Neural cell (in vitro differentiated cells): ENCODE results near the gene LRRC61. TPM values are rescaled to one million over a fixed set of nuclear protein-coding genes. Genes with fewer than 3 reads are reported as not detected.

Experiments used
- H2AFZ ChIP-seq: fragments of 200-600, 300-800 bp; sonication (generic), shearing (Covaris generic); 2 replicates; pipeline ENCODE4 v1.6.0; 2014; ENCODE audit warnings: low read depth, mild to moderate bottlenecking, antibody characterized with exemption, low read length, moderate library complexity
- H3F3A ChIP-seq: fragments of 200-600 bp; shearing (Covaris generic); 2 replicates; pipeline ENCODE4 v1.6.1; 2016; ENCODE audit warnings: mild to moderate bottlenecking, moderate library complexity, mixed read lengths, antibody characterized with exemption, low read length; ENCODE audit not compliant: insufficient read depth, poor library complexity, severe bottlenecking
- H3K27ac ChIP-seq: fragments of 200-600, 300-800 bp; sonication (generic), shearing (Covaris generic); 2 replicates; pipeline ENCODE4 v1.5.1; 2014; ENCODE audit warnings: mild to moderate bottlenecking, low read length, moderate library complexity
- H3K27me3 ChIP-seq: fragments of 300-800, 200-600 bp; sonication (generic), shearing (Covaris generic); 2 replicates; pipeline ENCODE4 v1.6.0; 2014; ENCODE audit warnings: mild to moderate bottlenecking, low read depth, low read length, moderate library complexity; ENCODE audit not compliant: insufficient read depth
- H3K36me3 ChIP-seq: fragments of 300-800, 200-600 bp; sonication (generic), shearing (Covaris generic); 2 replicates; pipeline ENCODE4 v1.5.1; 2014; ENCODE audit warnings: mild to moderate bottlenecking, antibody characterized with exemption, low read length, moderate library complexity; ENCODE audit not compliant: insufficient read depth
- H3K4me2 ChIP-seq: fragments of 300-800, 200-600 bp; sonication (generic), shearing (Covaris generic); 2 replicates; pipeline ENCODE4 v1.6.0; 2014; ENCODE audit warnings: mild to moderate bottlenecking, low read length
- H3K4me3 ChIP-seq: fragments of 300-800, 200-600 bp; sonication (generic), shearing (Covaris generic); 2 replicates; pipeline ENCODE4 v1.5.1; 2014; ENCODE audit warnings: mild to moderate bottlenecking, low read length, moderate library complexity
- H3K79me2 ChIP-seq: fragments of 200-600 bp; shearing (Covaris generic); replicated peaks from 2 replicates; pipeline ENCODE4 v1.6.0; 2014; ENCODE audit warnings: mild to moderate bottlenecking, low read length, moderate library complexity; ENCODE audit not compliant: insufficient read depth
- H3K9ac ChIP-seq: fragments of 300-800, 200-600 bp; sonication (generic), shearing (Covaris generic); 2 replicates; pipeline ENCODE4 v1.6.1; 2016; ENCODE audit warnings: mild to moderate bottlenecking, low read length, mixed read lengths
- H3K9me2 ChIP-seq: fragments of 200-600 bp; shearing (Covaris generic); 2 replicates; pipeline ENCODE4 v1.6.1; 2016; ENCODE audit warnings: mild to moderate bottlenecking, low read length, mixed read lengths; ENCODE audit not compliant: insufficient read depth
- H3K9me3 ChIP-seq: fragments of 200-600, 300-800 bp; sonication (generic), shearing (Covaris generic); 2 replicates; pipeline ENCODE4 v1.6.1; 2016; ENCODE audit warnings: mild to moderate bottlenecking, mixed run types, low read length, moderate library complexity, mixed read lengths
- H4K20me1 ChIP-seq: fragments of 200-600 bp; shearing (Covaris generic); 2 replicates; pipeline ENCODE4 v1.6.1; 2016; ENCODE audit warnings: mild to moderate bottlenecking, mixed run types; ENCODE audit not compliant: insufficient read depth
- CTCF ChIP-seq: fragments of 450-650 bp; IDR thresholded peaks from 2 replicates; pipeline ENCODE4 v1.5.1; 2014; ENCODE audit warnings: antibody characterized with exemption, mild to moderate bottlenecking, moderate library complexity; ENCODE audit not compliant: poor library complexity, severe bottlenecking
- EP300 ChIP-seq: fragments of 450-650 bp; conservative IDR thresholded peaks from 2 replicates; pipeline ENCODE4 v1.6.1; 2014; ENCODE audit warnings: antibody characterized with exemption, mild to moderate bottlenecking, moderate library complexity; ENCODE audit not compliant: poor library complexity, severe bottlenecking
- EZH2 ChIP-seq: fragments of 200-600, 300-800 bp; shearing (Covaris generic), sonication (generic); IDR thresholded peaks from 2 replicates; pipeline ENCODE4 v1.6.1; 2014; ENCODE audit warnings: antibody characterized with exemption, low read length, borderline replicate concordance, mild to moderate bottlenecking; ENCODE audit not compliant: insufficient read depth, poor library complexity, severe bottlenecking
- MXI1 ChIP-seq: fragments of 450-650 bp; conservative IDR thresholded peaks from 2 replicates; pipeline ENCODE4 v1.6.1; 2014; ENCODE audit warnings: antibody characterized with exemption, mild to moderate bottlenecking; ENCODE audit not compliant: poor library complexity, severe bottlenecking
- POLR2AphosphoS5 ChIP-seq: IDR thresholded peaks from 2 replicates; pipeline ENCODE4 v1.6.1; 2012
- RAD21 ChIP-seq: fragments of 450-650 bp; conservative IDR thresholded peaks from 2 replicates; pipeline ENCODE4 v1.6.1; 2014; ENCODE audit warnings: antibody characterized with exemption, mild to moderate bottlenecking, moderate library complexity
- REST ChIP-seq: IDR thresholded peaks from 2 replicates; pipeline ENCODE4 v1.6.1; 2012; ENCODE audit warnings: borderline replicate concordance
- SMC3 ChIP-seq: fragments of 450-650 bp; conservative IDR thresholded peaks from 2 replicates; pipeline ENCODE4 v1.6.1; 2014; ENCODE audit warnings: antibody characterized with exemption, mild to moderate bottlenecking, moderate library complexity; ENCODE audit not compliant: poor library complexity
- TAF1 ChIP-seq: IDR thresholded peaks from 2 replicates; pipeline ENCODE4 v1.6.1; 2012; ENCODE audit warnings: low read depth
- polyA plus RNA-seq: library from polyadenylated mRNA; depleted of rRNA; stranded (reverse); fragments of >200 nt; gene quantifications from 2 replicates; pipeline ENCODE4 v1.2.3, GENCODE V29; 2014

The LRRC61 gene
- polyA plus RNA-seq, 1 donor from 2014 or later, result 5.0 TPM

DNA sequence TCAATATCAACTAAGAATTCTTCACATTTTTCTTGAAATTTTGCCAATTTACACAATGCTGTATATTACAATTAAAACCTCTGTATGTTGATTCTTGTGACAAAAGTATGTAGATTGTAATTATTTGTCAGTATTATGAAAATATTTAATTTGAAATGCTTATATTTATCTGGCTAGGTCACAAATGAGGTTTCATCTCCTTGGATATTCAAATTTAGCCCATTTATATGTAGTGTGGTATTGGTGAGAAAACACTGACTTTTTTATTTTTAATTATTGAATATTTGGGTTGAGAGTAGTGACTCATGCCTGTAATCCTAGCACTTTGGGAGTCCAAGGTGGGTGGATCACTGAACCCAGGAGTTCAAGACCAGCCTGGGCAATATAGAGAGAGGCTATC lies 21.1 kb downstream of the LRRC61 start:
- no peak for TF ChIP-seq EZH2
- no peak for TF ChIP-seq POLR2AphosphoS5
- TF ChIP-seq RAD21, result no peak
- TF ChIP-seq CTCF, result no peak
- no peak for TF ChIP-seq TAF1
- no peak for TF ChIP-seq SMC3
- TF ChIP-seq MXI1, result no peak
- no peak for TF ChIP-seq EP300
- no peak for TF ChIP-seq REST
- Histone ChIP-seq H3K9ac (no peak overlapping the region), H3K36me3 (no peaks in the 10 kb centered on the region), H3K79me2 (no peaks in the 10 kb centered on the region), H3K9me3 (peaks cover 6% of the 10 kb centered on the region), H3F3A (no peaks in the 10 kb centered on the region), H3K27me3 (peaks cover 36% of the 10 kb centered on the region), H3K4me2 (no peak overlapping the region), H3K4me3 (no peak overlapping the region), H4K20me1 (no peaks in the 10 kb centered on the region), H3K27ac (no peak overlapping the region), H2AFZ (no peak overlapping the region), H3K9me2 (no peaks in the 10 kb centered on the region)

DNA sequence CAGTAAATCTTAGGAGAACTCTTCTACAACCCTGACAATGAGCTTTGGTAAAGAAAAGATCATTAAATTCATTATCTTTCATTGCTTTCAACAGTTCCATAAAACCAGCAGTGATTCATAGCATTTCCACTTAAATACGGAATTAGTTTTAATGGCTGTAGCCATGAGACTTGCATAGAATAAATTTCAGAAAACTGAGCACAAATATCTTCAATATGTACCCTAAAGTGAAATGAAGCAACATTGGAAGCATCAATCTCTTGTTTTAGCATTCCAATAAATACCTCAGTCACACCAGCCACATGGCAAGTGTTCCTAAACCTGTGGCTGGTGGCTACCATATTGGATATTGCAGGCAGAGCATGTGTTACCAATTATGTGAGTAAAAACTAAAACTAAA lies 21.9 kb downstream of the LRRC61 start:
- H3K4me3 ChIP-seq, result no peak overlapping the region
- no peak overlapping the region for H3K4me2 ChIP-seq
- no peak overlapping the region for H2AFZ ChIP-seq
- H3K79me2 ChIP-seq, result no peaks in the 10 kb centered on the region
- H3K9me3 ChIP-seq, result peaks cover 6% of the 10 kb centered on the region
- H3K36me3 ChIP-seq, result no peaks in the 10 kb centered on the region
- TF ChIP-seq POLR2AphosphoS5 (no peak), SMC3 (no peak), CTCF (no peak), TAF1 (no peak), EZH2 (no peak), REST (no peak), RAD21 (no peak), EP300 (no peak), MXI1 (no peak)
- no peaks in the 10 kb centered on the region for H4K20me1 ChIP-seq
- no peaks in the 10 kb centered on the region for H3K9me2 ChIP-seq
- H3K9ac ChIP-seq, result no peak overlapping the region
- peaks cover 29% of the 10 kb centered on the region for H3K27me3 ChIP-seq
- no peak overlapping the region for H3K27ac ChIP-seq
- no peaks in the 10 kb centered on the region for H3F3A ChIP-seq
